ENCODE data around the gene SLC15A1. TPM values are rescaled to one million over a fixed set of nuclear protein-coding genes. Genes with fewer than 3 reads are reported as not detected.

SLC15A1 gene
- polyA plus RNA-seq, 1 donor from 2014 or later, result not detected

GRCh38 chr13:98772794-98773452 lies 20.5 kb upstream of the SLC15A1 start:
- no peaks in the 10 kb centered on the region for H4K20me1 ChIP-seq (ENCODE audit: insufficient read depth)
- H3K9ac ChIP-seq (ENCODE audit: low read length), result no peak overlapping the region
- H3K27me3 ChIP-seq (ENCODE audit: insufficient read depth, low read depth, low read length), result no peaks in the 10 kb centered on the region
- no peak overlapping the region for H3K4me3 ChIP-seq (ENCODE audit: low read length)
- no peaks in the 10 kb centered on the region for H3K9me3 ChIP-seq (ENCODE audit: low read length)
- no peak overlapping the region for H3K27ac ChIP-seq (ENCODE audit: low read length)
- H3K9me2 ChIP-seq (ENCODE audit: insufficient read depth, low read length), result no peaks in the 10 kb centered on the region
- H3K36me3 ChIP-seq (ENCODE audit: insufficient read depth, low read length), result no peaks in the 10 kb centered on the region
- no peaks in the 10 kb centered on the region for H3F3A ChIP-seq (ENCODE audit: insufficient read depth, low read length, poor library complexity, severe bottlenecking)
- no peaks in the 10 kb centered on the region for H3K79me2 ChIP-seq (replicated peaks; ENCODE audit: insufficient read depth, low read length)
- no peak overlapping the region for H3K4me2 ChIP-seq (ENCODE audit: low read length)
- TF ChIP-seq POLR2AphosphoS5 (IDR thresholded peaks at IDR 0.05) (no peak), RAD21 (conservative IDR thresholded peaks at IDR 0.05) (no peak), MXI1 (conservative IDR thresholded peaks at IDR 0.05; ENCODE audit: poor library complexity, severe bottlenecking) (no peak), TAF1 (IDR thresholded peaks at IDR 0.05; ENCODE audit: low read depth) (no peak)
- no peak overlapping the region for H2AFZ ChIP-seq (ENCODE audit: low read depth, low read length)

GRCh38 chr13:98771838-98772611 lies 19.6 kb upstream of the SLC15A1 start:
- Histone ChIP-seq H3K27ac (ENCODE audit: low read length) (no peak overlapping the region), H2AFZ (ENCODE audit: low read depth, low read length) (no peak overlapping the region), H3K9me2 (ENCODE audit: insufficient read depth, low read length) (no peaks in the 10 kb centered on the region), H3K9ac (ENCODE audit: low read length) (no peak overlapping the region), H3F3A (ENCODE audit: insufficient read depth, low read length, poor library complexity, severe bottlenecking) (no peaks in the 10 kb centered on the region), H3K36me3 (ENCODE audit: insufficient read depth, low read length) (no peaks in the 10 kb centered on the region), H3K4me2 (ENCODE audit: low read length) (no peak overlapping the region), H4K20me1 (ENCODE audit: insufficient read depth) (no peaks in the 10 kb centered on the region), H3K27me3 (ENCODE audit: insufficient read depth, low read depth, low read length) (no peaks in the 10 kb centered on the region), H3K9me3 (ENCODE audit: low read length) (no peaks in the 10 kb centered on the region), H3K4me3 (ENCODE audit: low read length) (no peak overlapping the region), H3K79me2 (replicated peaks; ENCODE audit: insufficient read depth, low read length) (no peaks in the 10 kb centered on the region)
- no peak for TF ChIP-seq RAD21 (conservative IDR thresholded peaks at IDR 0.05)

- Histone ChIP-seq H3K9ac (ENCODE audit: low read length) (no peak overlapping the region), H3K4me3 (ENCODE audit: low read length) (no peak overlapping the region), H2AFZ (ENCODE audit: low read depth, low read length) (no peak overlapping the region), H3K4me2 (ENCODE audit: low read length) (no peak overlapping the region), H3F3A (ENCODE audit: insufficient read depth, low read length, poor library complexity, severe bottlenecking) (no peaks in the 10 kb centered on the region), H3K9me2 (ENCODE audit: insufficient read depth, low read length) (no peaks in the 10 kb centered on the region), H3K36me3 (ENCODE audit: insufficient read depth, low read length) (no peaks in the 10 kb centered on the region), H3K27me3 (ENCODE audit: insufficient read depth, low read depth, low read length) (no peaks in the 10 kb centered on the region), H4K20me1 (ENCODE audit: insufficient read depth) (no peaks in the 10 kb centered on the region), H3K27ac (ENCODE audit: low read length) (no peak overlapping the region), H3K9me3 (ENCODE audit: low read length) (no peaks in the 10 kb centered on the region), H3K79me2 (replicated peaks; ENCODE audit: insufficient read depth, low read length) (no peaks in the 10 kb centered on the region)
- no peak for TF ChIP-seq CTCF (IDR thresholded peaks at IDR 0.05; ENCODE audit: poor library complexity, severe bottlenecking)
- no peak for TF ChIP-seq EP300 (conservative IDR thresholded peaks at IDR 0.05; ENCODE audit: poor library complexity, severe bottlenecking)
- TF ChIP-seq RAD21 (conservative IDR thresholded peaks at IDR 0.05), result no peak
- TF ChIP-seq SMC3 (conservative IDR thresholded peaks at IDR 0.05; ENCODE audit: poor library complexity), result no peak
- no peak for TF ChIP-seq MXI1 (conservative IDR thresholded peaks at IDR 0.05; ENCODE audit: poor library complexity, severe bottlenecking)
- no peak for TF ChIP-seq EZH2 (IDR thresholded peaks at IDR 0.05; ENCODE audit: borderline replicate concordance, insufficient read depth, low read length, poor library complexity, severe bottlenecking)
- no peak for TF ChIP-seq POLR2AphosphoS5 (IDR thresholded peaks at IDR 0.05)
- TF ChIP-seq TAF1 (IDR thresholded peaks at IDR 0.05; ENCODE audit: low read depth), result no peak
Observed at GRCh38 chr13:98769736-98770135, 17.3 kb upstream of the SLC15A1 start.

All from neural cell (in vitro differentiated cells).